ENCODE measurements around the gene PPP1R10. TPM values are rescaled to one million over a fixed set of nuclear protein-coding genes. Genes with fewer than 3 reads are reported as not detected.
"Not testable (repeated sequence)": the region's sequence is repeated elsewhere in the genome, so short reads cannot be mapped to it uniquely, and the experiment has no call there.

PPP1R10 gene
- total and polyA plus RNA-seq, 4 donors = 26.0 to 56.9 (median 45.9) TPM

DNA sequence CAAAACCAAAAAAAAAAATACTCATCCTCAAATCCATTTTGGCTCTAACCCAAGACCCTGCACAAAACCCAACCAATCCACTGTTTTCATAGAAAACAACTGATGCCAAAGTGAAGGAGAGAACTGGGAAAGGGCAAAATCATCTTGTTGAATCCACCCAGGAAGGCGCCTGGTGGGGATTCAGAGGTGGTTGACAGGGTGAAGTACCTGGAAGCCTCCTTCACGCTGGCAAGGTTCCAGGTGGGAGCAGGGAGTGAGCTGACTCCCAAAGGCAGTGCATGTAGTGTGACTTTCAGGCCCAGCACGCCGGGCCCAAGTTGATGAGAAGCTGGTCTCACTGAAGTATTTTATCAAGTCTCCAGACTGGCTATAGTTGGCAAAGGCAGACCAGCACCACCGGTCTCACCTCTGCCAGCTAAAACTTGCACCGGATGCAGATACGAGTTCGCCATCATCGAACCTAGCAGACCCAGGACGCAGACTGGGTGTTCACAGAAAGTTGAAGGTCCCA is 16.5 kb downstream of the PPP1R10 start:
- peak in 1 of 6 donors; percentile 40 for DNase-seq (ENCODE audit: low read depth in 4 of 6, low spot score in 6 of 6)
- no peaks in the 10 kb centered on the region for H3K4me1 ChIP-seq (ENCODE audit: control insufficient read depth, insufficient read depth, low read length)
- no peak overlapping the region for H3K4me3 ChIP-seq (ENCODE audit: low read depth, low read length)
- WGBS (ENCODE audit: insufficient coverage) = 84% methylated on average over 10 of the region's 10 CpGs
- H3K27me3 ChIP-seq (ENCODE audit: control insufficient read depth, insufficient read depth, low read length) = no peaks in the 10 kb centered on the region
- H3K9me3 ChIP-seq (ENCODE audit: control insufficient read depth, insufficient read depth, low read length) = no peaks in the 10 kb centered on the region
- H3K27ac ChIP-seq (ENCODE audit: low read depth, low read length) = no peak overlapping the region
- peaks cover 61% of the 10 kb centered on the region for H3K36me3 ChIP-seq (ENCODE audit: control insufficient read depth, insufficient read depth, low read length)

DNA sequence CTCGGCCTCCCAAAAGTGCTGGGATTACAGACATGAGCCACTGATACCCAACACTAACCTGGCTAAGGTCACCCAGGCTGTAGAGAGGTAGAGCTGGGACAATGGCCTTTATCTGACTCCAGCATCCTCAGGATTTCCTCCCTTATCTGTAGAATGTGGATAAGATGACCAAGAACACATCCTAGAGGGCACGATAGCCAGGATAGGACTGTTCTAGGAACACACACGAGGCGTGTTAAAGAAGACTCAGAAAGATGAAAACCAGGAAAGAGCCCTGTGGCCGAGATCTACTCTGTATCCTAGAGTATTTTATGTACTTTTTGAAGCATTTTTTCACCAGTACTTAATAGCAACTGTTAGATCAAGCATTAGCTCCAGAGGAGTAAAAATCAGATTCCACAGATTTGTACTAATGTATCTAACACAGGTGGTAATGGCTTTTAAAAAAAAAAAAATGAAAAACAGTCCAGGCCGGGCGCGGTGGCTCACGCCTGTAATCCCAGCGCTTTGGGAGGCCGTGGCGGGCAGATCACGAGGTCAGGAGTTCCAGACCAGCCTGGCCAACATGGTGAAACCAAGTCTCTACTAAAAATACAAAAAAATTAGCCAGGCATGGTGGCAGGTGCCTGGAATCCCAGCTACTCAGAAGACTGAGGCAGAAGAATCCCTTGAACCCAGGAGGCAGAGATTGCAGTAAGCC is 17.3 kb downstream of the PPP1R10 start:
- no peak for DNase-seq (ENCODE audit: low read depth in 4 of 6, low spot score in 6 of 6)
- WGBS (ENCODE audit: insufficient coverage) = 92% methylated on average over 9 of the region's 13 CpGs
- H3K4me1 ChIP-seq (ENCODE audit: control insufficient read depth, insufficient read depth, low read length) = no peaks in the 10 kb centered on the region
- H3K4me3 ChIP-seq (ENCODE audit: low read depth, low read length) = no peak overlapping the region
- H3K27me3 ChIP-seq (ENCODE audit: control insufficient read depth, insufficient read depth, low read length) = no peaks in the 10 kb centered on the region
- H3K27ac ChIP-seq (ENCODE audit: low read depth, low read length) = no peak overlapping the region
- no peaks in the 10 kb centered on the region for H3K9me3 ChIP-seq (ENCODE audit: control insufficient read depth, insufficient read depth, low read length)
- peaks cover 59% of the 10 kb centered on the region for H3K36me3 ChIP-seq (ENCODE audit: control insufficient read depth, insufficient read depth, low read length)

GRCh38 chr6:30598912-30599624 is 18.0 kb downstream of the PPP1R10 start:
- Histone ChIP-seq H3K27me3 (ENCODE audit: control insufficient read depth, insufficient read depth, low read length) (no peaks in the 10 kb centered on the region), H3K27ac (ENCODE audit: low read depth, low read length) (no peak overlapping the region), H3K36me3 (ENCODE audit: control insufficient read depth, insufficient read depth, low read length) (peaks cover 58% of the 10 kb centered on the region), H3K4me1 (ENCODE audit: control insufficient read depth, insufficient read depth, low read length) (no peaks in the 10 kb centered on the region), H3K4me3 (ENCODE audit: low read depth, low read length) (no peak overlapping the region), H3K9me3 (ENCODE audit: control insufficient read depth, insufficient read depth, low read length) (no peaks in the 10 kb centered on the region)
- 81% methylated on average over 8 of the region's 12 CpGs for WGBS (ENCODE audit: insufficient coverage)
- DNase-seq (ENCODE audit: low read depth in 4 of 6, low spot score in 6 of 6) = no peak

DNA sequence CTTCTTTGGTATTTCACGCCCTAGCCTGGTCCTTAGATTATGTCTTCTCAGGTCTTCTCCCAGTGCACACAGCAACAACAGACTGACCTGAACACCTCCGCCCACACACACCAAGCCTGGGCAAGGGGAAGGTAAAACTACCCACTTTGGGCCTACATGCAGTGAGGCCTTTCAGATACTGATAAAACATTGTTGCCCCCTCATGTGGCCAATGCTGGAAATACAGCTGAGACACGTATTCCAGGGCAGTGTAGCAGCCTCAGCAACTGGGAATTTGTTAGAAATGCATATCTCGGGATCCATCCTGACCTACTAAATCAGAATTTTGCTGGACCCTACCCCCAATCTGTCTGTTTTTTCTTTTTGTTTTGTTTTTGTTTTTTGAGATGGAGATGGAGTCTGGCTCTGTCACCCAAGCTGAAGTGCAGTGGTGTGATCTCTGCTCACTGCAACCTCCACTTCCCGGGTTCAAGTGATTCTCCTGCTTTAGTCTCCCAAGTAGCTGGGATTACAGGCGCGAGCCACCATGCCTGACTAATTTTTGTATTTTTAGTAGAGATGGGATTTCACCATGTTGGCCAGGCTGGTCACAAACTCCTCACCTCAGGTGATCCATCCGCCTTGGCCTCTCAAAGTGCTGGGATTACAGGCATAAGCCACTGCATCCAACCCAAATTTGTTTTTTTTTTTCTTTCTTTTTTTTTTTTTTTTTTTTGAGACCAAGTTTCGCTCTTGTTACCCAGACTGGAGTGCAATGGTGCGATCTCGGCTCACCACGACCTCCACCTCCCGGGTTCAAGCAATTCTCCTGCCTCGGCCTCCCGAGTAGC is 19.5 kb downstream of the PPP1R10 start:
- 88% methylated on average over 2 of the region's 15 CpGs for whole genome bisulfite sequencing (ENCODE audit: insufficient coverage)
- H3K9me3 ChIP-seq (ENCODE audit: control insufficient read depth, insufficient read depth, low read length); H3K27me3 ChIP-seq (ENCODE audit: control insufficient read depth, insufficient read depth, low read length); H3K27ac ChIP-seq (ENCODE audit: low read depth, low read length); H3K4me3 ChIP-seq (ENCODE audit: low read depth, low read length); H3K4me1 ChIP-seq (ENCODE audit: control insufficient read depth, insufficient read depth, low read length): not testable (repeated sequence)
- H3K36me3 ChIP-seq (ENCODE audit: control insufficient read depth, insufficient read depth, low read length) = peaks cover 50% of the 10 kb centered on the region
- peak in 4 of 6 donors; percentile 43 to 89 (median 74) for DNase-seq (ENCODE audit: low read depth in 4 of 6, low spot score in 6 of 6)

DNA sequence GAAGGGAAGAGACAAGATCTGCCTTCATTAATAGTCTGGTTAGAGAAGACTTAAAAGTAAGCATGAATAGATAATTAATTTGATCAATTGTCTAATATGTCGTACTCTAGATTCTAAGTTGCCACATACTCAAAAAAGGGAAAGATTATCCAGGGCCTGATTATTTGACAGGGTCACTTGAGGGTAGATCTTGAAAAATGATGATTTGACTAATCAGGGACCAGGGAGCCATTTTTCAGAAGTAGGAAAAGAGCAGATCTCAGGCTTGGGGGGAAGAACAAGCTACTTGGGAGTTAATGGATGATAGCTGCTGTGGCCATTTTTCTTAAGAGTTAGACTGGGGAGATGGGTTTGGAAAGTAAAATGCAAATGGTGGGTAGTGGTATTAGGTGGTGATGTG is 24.8 kb downstream of the PPP1R10 start:
- Histone ChIP-seq H3K4me3 (ENCODE audit: low read depth, low read length) (no peak overlapping the region), H3K27me3 (ENCODE audit: control insufficient read depth, insufficient read depth, low read length) (no peaks in the 10 kb centered on the region), H3K27ac (ENCODE audit: low read depth, low read length) (no peak overlapping the region), H3K9me3 (ENCODE audit: control insufficient read depth, insufficient read depth, low read length) (no peaks in the 10 kb centered on the region), H3K36me3 (ENCODE audit: control insufficient read depth, insufficient read depth, low read length) (peaks cover 67% of the 10 kb centered on the region), H3K4me1 (ENCODE audit: control insufficient read depth, insufficient read depth, low read length) (no peaks in the 10 kb centered on the region)
- DNase-seq (ENCODE audit: low read depth in 4 of 6, low spot score in 6 of 6) = no peak
- no CpG with 5 or more reads among the region's 1 CpG for WGBS (ENCODE audit: insufficient coverage)

- H3K27me3 ChIP-seq (ENCODE audit: control insufficient read depth, insufficient read depth, low read length) = no peaks in the 10 kb centered on the region
Observed at GRCh38 chr6:30591008-30591407, 26.0 kb downstream of the PPP1R10 start.

GRCh38 chr6:30590509-30590908 is 26.5 kb downstream of the PPP1R10 start:
- no peaks in the 10 kb centered on the region for H3K9me3 ChIP-seq (ENCODE audit: control insufficient read depth, insufficient read depth, low read length)
- H3K36me3 ChIP-seq (ENCODE audit: control insufficient read depth, insufficient read depth, low read length) = peaks cover 85% of the 10 kb centered on the region
- DNase-seq (ENCODE audit: low read depth in 4 of 6, low spot score in 6 of 6) = no peak
- WGBS (ENCODE audit: insufficient coverage) = 89% methylated on average over 7 of the region's 8 CpGs
- H3K4me1 ChIP-seq (ENCODE audit: control insufficient read depth, insufficient read depth, low read length) = no peaks in the 10 kb centered on the region
- no peaks in the 10 kb centered on the region for H3K27me3 ChIP-seq (ENCODE audit: control insufficient read depth, insufficient read depth, low read length)
- no peak overlapping the region for H3K27ac ChIP-seq (ENCODE audit: low read depth, low read length)
- no peak overlapping the region for H3K4me3 ChIP-seq (ENCODE audit: low read depth, low read length)

More at GRCh38 chr6:30591008-30591407, 26.0 kb downstream of the PPP1R10 start:
- H3K36me3 ChIP-seq (ENCODE audit: control insufficient read depth, insufficient read depth, low read length) = peaks cover 80% of the 10 kb centered on the region
- DNase-seq (ENCODE audit: low read depth in 4 of 6, low spot score in 6 of 6) = no peak
- H3K9me3 ChIP-seq (ENCODE audit: control insufficient read depth, insufficient read depth, low read length) = no peaks in the 10 kb centered on the region
- H3K4me3 ChIP-seq (ENCODE audit: low read depth, low read length) = no peak overlapping the region
- WGBS (ENCODE audit: insufficient coverage) = no CpG with 5 or more reads among the region's 1 CpG
- no peaks in the 10 kb centered on the region for H3K4me1 ChIP-seq (ENCODE audit: control insufficient read depth, insufficient read depth, low read length)
- H3K27ac ChIP-seq (ENCODE audit: low read depth, low read length) = no peak overlapping the region

DNA sequence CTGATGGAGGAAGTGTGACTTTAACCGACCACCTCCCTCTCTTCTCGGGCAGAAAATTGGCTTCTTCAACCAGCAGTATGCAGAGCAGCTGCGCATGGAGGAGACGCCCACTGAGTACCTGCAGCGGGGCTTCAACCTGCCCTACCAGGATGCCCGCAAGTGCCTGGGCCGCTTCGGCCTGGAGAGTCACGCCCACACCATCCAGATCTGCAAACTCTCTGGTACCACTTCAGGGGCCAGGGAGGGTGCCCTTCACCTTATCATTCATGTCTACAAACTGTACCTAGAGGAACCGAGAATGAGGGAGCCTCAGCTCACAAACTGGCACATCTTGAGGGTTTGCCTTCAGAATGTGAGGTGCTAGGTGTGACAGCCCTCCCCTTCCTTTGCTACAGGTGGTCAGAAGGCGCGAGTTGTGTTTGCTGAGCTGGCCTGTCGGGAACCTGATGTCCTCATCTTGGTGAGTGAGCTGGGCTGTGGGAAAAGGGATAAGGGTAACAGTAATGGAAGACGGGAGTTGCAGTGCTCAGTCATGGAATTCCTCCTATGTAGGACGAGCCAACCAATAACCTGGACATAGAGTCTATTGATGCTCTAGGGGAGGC is 27.2 kb downstream of the PPP1R10 start:
- no peak overlapping the region for H3K4me3 ChIP-seq (ENCODE audit: low read depth, low read length)
- no peaks in the 10 kb centered on the region for H3K9me3 ChIP-seq (ENCODE audit: control insufficient read depth, insufficient read depth, low read length)
- no peaks in the 10 kb centered on the region for H3K4me1 ChIP-seq (ENCODE audit: control insufficient read depth, insufficient read depth, low read length)
- 92% methylated on average over 10 of the region's 15 CpGs for WGBS (ENCODE audit: insufficient coverage)
- DNase-seq (ENCODE audit: low read depth in 4 of 6, low spot score in 6 of 6) = no peak
- no peak overlapping the region for H3K27ac ChIP-seq (ENCODE audit: low read depth, low read length)
- H3K36me3 ChIP-seq (ENCODE audit: control insufficient read depth, insufficient read depth, low read length) = peaks cover 87% of the 10 kb centered on the region
- H3K27me3 ChIP-seq (ENCODE audit: control insufficient read depth, insufficient read depth, low read length) = no peaks in the 10 kb centered on the region

GRCh38 chr6:30583921-30584320 is 33.1 kb downstream of the PPP1R10 start:
- WGBS (ENCODE audit: insufficient coverage) = 89% methylated on average over 3 of the region's 5 CpGs
- H3K27ac ChIP-seq (ENCODE audit: low read depth, low read length) = no peak overlapping the region
- H3K36me3 ChIP-seq (ENCODE audit: control insufficient read depth, insufficient read depth, low read length) = peaks cover 95% of the 10 kb centered on the region
- H3K4me1 ChIP-seq (ENCODE audit: control insufficient read depth, insufficient read depth, low read length) = no peaks in the 10 kb centered on the region
- peak in 1 of 6 donors; percentile 41 for DNase-seq (ENCODE audit: low read depth in 4 of 6, low spot score in 6 of 6)
- no peaks in the 10 kb centered on the region for H3K9me3 ChIP-seq (ENCODE audit: control insufficient read depth, insufficient read depth, low read length)
- H3K4me3 ChIP-seq (ENCODE audit: low read depth, low read length) = no peak overlapping the region
- no peaks in the 10 kb centered on the region for H3K27me3 ChIP-seq (ENCODE audit: control insufficient read depth, insufficient read depth, low read length)

All from spinal cord (tissue), 10 donors.